Body of pancreas (tissue), 4 donors: Measurements from ENCODE around the gene CCDC71. TPM values are rescaled to one million over a fixed set of nuclear protein-coding genes. Genes with fewer than 3 reads are reported as not detected.

Experiments used
- ATAC-seq: fragments of 150-250 bp; one replicate; pipeline ENCODE4 v1.9.1; 2016
- DNase-seq, 4 donors: peaks; one replicate each; pipeline ENCODE4 v3.0.0-alpha.2; 2019
- H3K27ac ChIP-seq, 4 donors: fragments of 200-600 bp; sonication (generic); 1 replicate in 3 of 4; 2 replicates in 1 of 4; pipeline versions ENCODE4 v1.5.1 to v1.6.1; 2016 to 2019; ENCODE audit warnings: mild to moderate bottlenecking in 1 of 4, mixed read lengths in 1 of 4, moderate library complexity in 1 of 4
- H3K27me3 ChIP-seq, 2 donors: fragments of 200-600 bp; sonication (generic); one replicate each; pipeline ENCODE4 v1.6.0; 2016; ENCODE audit warnings: mild to moderate bottlenecking in 1 of 2
- H3K36me3 ChIP-seq, 2 donors: fragments of 200-600 bp; sonication (generic); replicated peaks in 1 of 2; 2 replicates each; pipeline ENCODE4 v1.5.1; 2016; ENCODE audit warnings: low read depth in 2 of 2; ENCODE audit not compliant: insufficient read depth in 1 of 2
- H3K4me1 ChIP-seq: fragments of 200-600 bp; sonication (generic); one replicate; pipeline ENCODE4 v1.6.0; 2016
- H3K4me3 ChIP-seq, 2 donors: fragments of 200-600 bp; sonication (generic); 1 replicate in 1 of 2; 2 replicates in 1 of 2; pipeline ENCODE4 v1.5.1; 2016 to 2019
- H3K9me3 ChIP-seq, 3 donors: fragments of 200-600 bp; sonication (generic); 1 replicate in 2 of 3; 2 replicates in 1 of 3; pipeline ENCODE4 v1.5.1; 2016
- CTCF ChIP-seq, 7 experiments: fragments of 450-650 bp in 4 of 7; fragments of 200-600 bp in 3 of 7; sonication (generic) in 3 of 7; IDR thresholded peaks; one replicate each; pipeline ENCODE4 v1.5.1; 2016 to 2019; ENCODE audit warnings: antibody characterized with exemption in 7 of 7
- POLR2A ChIP-seq, 3 donors: fragments of 450-650 bp; IDR thresholded peaks; one replicate each; pipeline ENCODE4 v1.6.1; 2016; ENCODE audit warnings: antibody characterized with exemption in 3 of 3, mild to moderate bottlenecking in 2 of 3
- whole genome bisulfite sequencing, 2 donors: methylation state at CpG; one replicate each; pipeline ENCODE4 v1.1.5; 2017; 5-methylcytosine and 5-hydroxymethylcytosine counted together
- intact Hi-C: fragments of 100-400 bp; cut with DNase I; formaldehyde crosslinking; loops from one replicate; pipeline ENCODE4 v1.15.1; 2023
- total RNA-seq, 2 donors: library from RNA; depleted of rRNA; stranded (reverse); fragments of >200 nt; gene quantifications; one replicate each; pipeline ENCODE4 v1.1.0, GENCODE V29; 2016

Gene CCDC71
- total RNA-seq, 2 donors from 2014 or later = 15.5 to 19.5 TPM

DNA sequence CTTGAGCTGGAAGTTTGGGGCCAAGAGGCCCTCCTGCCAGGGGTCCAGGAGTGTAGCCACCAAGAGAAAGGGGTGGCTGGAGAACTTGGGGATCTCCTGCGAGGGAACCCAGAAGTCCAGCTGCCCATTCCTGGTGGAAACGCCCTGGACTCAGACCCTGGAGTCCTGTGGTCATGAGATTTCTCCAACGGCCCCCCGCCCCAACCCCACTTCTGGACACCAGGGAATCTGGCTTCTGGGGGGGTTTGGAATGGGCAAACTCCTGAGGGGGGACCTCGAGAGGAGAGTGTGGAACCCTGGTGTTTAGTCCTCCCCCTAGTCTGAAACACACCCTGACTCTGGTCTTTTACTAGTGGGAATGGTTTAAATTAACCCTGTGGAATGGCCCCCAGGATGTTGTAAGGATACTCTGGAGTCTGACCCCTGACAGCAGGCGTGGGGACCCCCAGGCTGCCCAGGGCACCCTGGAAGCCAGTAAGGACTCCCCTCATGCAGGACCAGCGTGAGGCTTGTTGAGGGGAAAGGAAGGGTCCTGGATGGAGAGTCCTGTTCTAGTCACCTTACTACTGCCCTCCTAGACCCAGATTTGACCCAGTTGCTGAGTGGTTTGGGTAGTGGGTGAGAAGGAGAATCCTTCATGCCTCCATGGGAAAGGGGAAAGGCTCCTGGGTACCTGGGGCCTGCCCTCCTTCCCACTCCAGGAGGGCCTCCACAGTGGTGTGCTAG lies 5.8 kb upstream of the CCDC71 start:
- Histone ChIP-seq H3K36me3 (no peaks in the 10 kb centered on the region), H3K27ac (peak overlapping the region; percentile 39 to 81 (median 59)), H3K4me3 (peak overlapping the region; percentile 51 to 69), H3K9me3 (no peaks in the 10 kb centered on the region), H3K4me1 (peaks cover 36% of the 10 kb centered on the region), H3K27me3 (no peaks in the 10 kb centered on the region)
- ATAC-seq (no peak), DNase-seq (no peak)
- WGBS, 2 donors = 26 to 57% methylated on average over 3 to 7 of the region's 7 CpGs
- TF ChIP-seq POLR2A (IDR thresholded peaks at IDR 0.05) (no peak), CTCF (IDR thresholded peaks at IDR 0.05) (no peak)
- intact Hi-C loops = loop anchor here (10.0 kb wide), 1 partner anchor 103 kb away; the partner anchor contains the start of gene C3orf62

DNA sequence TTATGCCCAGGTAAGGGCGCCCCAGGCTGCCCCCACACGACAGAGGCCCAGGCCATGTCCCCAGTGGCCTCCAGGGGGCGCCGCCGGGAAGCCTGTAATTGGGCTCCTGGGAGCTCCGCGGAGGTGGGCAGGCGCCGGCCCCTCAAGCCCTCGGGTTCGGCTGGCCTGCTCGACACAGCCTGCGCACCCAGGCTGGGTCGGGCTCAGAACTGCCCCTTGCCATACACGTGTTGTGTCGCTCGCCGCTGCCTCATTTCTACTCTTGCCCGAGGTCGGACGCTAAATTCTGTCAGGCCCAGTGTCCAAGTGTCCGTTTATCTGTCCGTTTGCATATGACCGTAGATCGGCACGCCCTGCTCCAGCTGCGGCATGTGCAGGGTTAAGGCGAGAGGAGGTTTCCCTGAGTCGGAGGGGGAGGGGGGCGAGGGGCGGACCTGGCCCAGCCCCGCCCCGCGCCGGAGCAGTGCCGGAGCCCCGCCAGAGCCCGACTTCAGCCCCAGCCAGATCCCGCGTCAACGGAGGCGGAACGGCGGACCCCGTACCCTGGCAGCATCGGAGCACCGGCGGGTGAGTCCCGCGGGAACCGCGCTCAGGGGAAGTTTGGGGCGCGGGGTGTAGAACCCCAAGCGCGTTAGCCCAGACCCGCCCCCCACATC lies 5.1 kb upstream of the CCDC71 start, which contains the start of gene KLHDC8B:
TSS of gene KLHDC8B (plus strand) at position 480 of the 656 bp plus-strand sequence. CDS start 1,172 bp downstream, outside the sequence.
- H3K36me3 ChIP-seq = no peaks in the 10 kb centered on the region
- TF ChIP-seq CTCF (IDR thresholded peaks at IDR 0.05) (peak; percentile 76 to 89 (median 79)), POLR2A (IDR thresholded peaks at IDR 0.05) (peak; percentile 26 to 52 (median 46))
- H3K4me3 ChIP-seq = peak within 1 kb of the TSS; percentile 51 to 69
- H3K9me3 ChIP-seq = no peaks in the 10 kb centered on the region
- H3K27me3 ChIP-seq = no peaks in the 10 kb centered on the region
- ATAC-seq (peak; percentile 90), DNase-seq (peak; percentile 83 to 86 (median 84))
- intact Hi-C loops = loop anchor here (10.0 kb wide), 1 partner anchor 104 kb away; the partner anchor contains the start of gene C3orf62
- H3K4me1 ChIP-seq = peaks cover 43% of the 10 kb centered on the region
- peak within 1 kb of the TSS; percentile 39 to 81 (median 59) for H3K27ac ChIP-seq
- 0% methylated on average over 17 to 57 of the region's 57 CpGs for WGBS, 2 donors

DNA sequence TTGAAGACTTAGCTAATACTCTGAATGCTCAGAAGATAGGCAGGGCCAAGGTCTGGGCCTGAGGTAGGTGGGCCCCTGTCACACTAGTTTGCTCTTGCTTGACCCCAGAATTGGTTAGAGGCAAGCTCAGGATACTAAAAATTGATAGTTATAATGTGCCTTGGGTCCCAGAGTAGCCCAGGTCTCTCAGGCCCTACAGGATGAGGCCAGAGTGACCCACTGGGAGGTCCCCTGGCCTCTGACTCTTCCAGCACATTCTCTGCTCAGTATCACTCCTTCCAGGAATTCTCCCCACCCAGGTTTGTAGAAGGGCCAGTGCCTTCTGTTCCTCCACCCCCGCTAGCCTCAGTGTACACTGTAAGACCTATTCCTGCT lies 4.6 kb upstream of the CCDC71 start:
- ATAC-seq (peak; percentile 6), DNase-seq (no peak)
- Histone ChIP-seq H3K4me3 (peak overlapping the region in 1 of 2 donors; percentile 69), H3K9me3 (no peaks in the 10 kb centered on the region), H3K27me3 (no peaks in the 10 kb centered on the region), H3K36me3 (no peaks in the 10 kb centered on the region), H3K27ac (peak overlapping the region in 3 of 4 donors; percentile 39 to 81 (median 78)), H3K4me1 (peaks cover 45% of the 10 kb centered on the region)
- intact Hi-C loops = loop anchor here (10.0 kb wide), 1 partner anchor 104 kb away; the partner anchor contains the start of gene C3orf62
- no peak for TF ChIP-seq CTCF (IDR thresholded peaks at IDR 0.05)
- TF ChIP-seq POLR2A (IDR thresholded peaks at IDR 0.05) = no peak
- WGBS, 2 donors = 0% methylated on average over 1 of the region's 1 CpG

- Histone ChIP-seq H3K36me3 (peaks cover 0 to 6% of the 10 kb centered on the region in 2 donors), H3K4me1 (peaks cover 40% of the 10 kb centered on the region), H3K27ac (peak overlapping the region in 3 of 4 donors; percentile 64 to 69 (median 67)), H3K27me3 (no peaks in the 10 kb centered on the region), H3K9me3 (no peaks in the 10 kb centered on the region), H3K4me3 (peak overlapping the region in 1 of 2 donors; percentile 21)
- intact Hi-C loops = no loop called here
- no peak for TF ChIP-seq CTCF (IDR thresholded peaks at IDR 0.05)
- TF ChIP-seq POLR2A (IDR thresholded peaks at IDR 0.05) = no peak
- 91 to 95% methylated on average over 4 to 6 of the region's 6 CpGs for whole genome bisulfite sequencing, 2 donors
- DNase-seq (no peak), ATAC-seq (no peak)
Observed at GRCh38 chr3:49166752-49167556, 823 bp upstream of the CCDC71 start.
